Inflammatory macrophage treated with lipopolysaccharide for 1 hour (primary cell): ENCODE data around the gene SLC4A2.

Source experiments
- DNase-seq, 2 donors: peaks; one replicate each; pipeline ENCODE4 v3.0.0-alpha.2; 2020 to 2022

The SLC4A2 gene

GRCh38 chr7:151095828-151096475 is 36.6 kb downstream of the SLC4A2 start:
- DNase-seq = no peak

GRCh38 chr7:151099486-151100211 is 40.3 kb downstream of the SLC4A2 start:
- peak in 1 of 2 donors; percentile 45 for DNase-seq

GRCh38 chr7:151100921-151101320 is 41.5 kb downstream of the SLC4A2 start:
- no peak for DNase-seq

- DNase-seq = no peak
Observed at GRCh38 chr7:151101621-151102396, 42.4 kb downstream of the SLC4A2 start.

- no peak for DNase-seq
Observed at GRCh38 chr7:151102991-151103390, 43.6 kb downstream of the SLC4A2 start.

- DNase-seq = no peak
Observed at GRCh38 chr7:151103973-151104372, 44.6 kb downstream of the SLC4A2 start.

GRCh38 chr7:151104411-151105235 is 45.2 kb downstream of the SLC4A2 start:
- no peak for DNase-seq

GRCh38 chr7:151107882-151108281 is 48.5 kb downstream of the SLC4A2 start:
- no peak for DNase-seq

- DNase-seq = no peak
Observed at GRCh38 chr7:151109094-151110048, 50.0 kb downstream of the SLC4A2 start.

GRCh38 chr7:151110236-151110940 is 51.0 kb downstream of the SLC4A2 start:
- no peak for DNase-seq

GRCh38 chr7:151110941-151111645 is 51.7 kb downstream of the SLC4A2 start:
- DNase-seq = peak; percentile 51 to 78

GRCh38 chr7:151113344-151114150 is 54.2 kb downstream of the SLC4A2 start:
- DNase-seq = no peak

GRCh38 chr7:151114151-151115090 is 55.0 kb downstream of the SLC4A2 start:
- no peak for DNase-seq

- DNase-seq = peak; percentile 10 to 11
Observed at GRCh38 chr7:151115121-151115835, 55.9 kb downstream of the SLC4A2 start.

- no peak for DNase-seq
Observed at GRCh38 chr7:151115836-151116418, 56.5 kb downstream of the SLC4A2 start.

GRCh38 chr7:151116603-151117440 is 57.4 kb downstream of the SLC4A2 start:
- DNase-seq = no peak
